DMS114 treated with DMSO at 0.1 percent for 48 hours (cell line): ENCODE measurements around the gene PPM1N.

Experiments used
- DNase-seq: peaks from one replicate; lab custom pipeline; 2025; ENCODE audit not compliant: unreplicated experiment; lab: John Stamatoyannopoulos, UW

The PPM1N gene

GRCh38 chr19:45498411-45499195, at the start of gene PPM1N:
Gene PPM1N, plus strand, starts transcription at chr19:45498443. Its CDS starts 30 bp downstream, at chr19:45498473.
- DNase-seq: no peak

- DNase-seq: no peak
Observed at GRCh38 chr19:45448887-45449299, 49.4 kb upstream of the PPM1N start.

GRCh38 chr19:45450012-45450333, 48.3 kb upstream of the PPM1N start:
- no peak for DNase-seq

GRCh38 chr19:45451131-45451849, 47.0 kb upstream of the PPM1N start:
- DNase-seq: no peak

- no peak for DNase-seq
Observed at GRCh38 chr19:45451850-45452387, 46.3 kb upstream of the PPM1N start.

- DNase-seq: no peak
Observed at GRCh38 chr19:45455707-45456499, 42.3 kb upstream of the PPM1N start.

- no peak for DNase-seq
Observed at GRCh38 chr19:45456500-45456815, 41.8 kb upstream of the PPM1N start.

- DNase-seq: no peak
Observed at GRCh38 chr19:45457776-45458175, 40.5 kb upstream of the PPM1N start.

GRCh38 chr19:45460807-45461347, 37.4 kb upstream of the PPM1N start:
- DNase-seq: no peak

- DNase-seq: no peak
Observed at GRCh38 chr19:45462174-45462573, 36.1 kb upstream of the PPM1N start.

- DNase-seq: no peak
Observed at GRCh38 chr19:45463241-45463640, 35.0 kb upstream of the PPM1N start.

- no peak for DNase-seq
Observed at GRCh38 chr19:45464274-45464673, 34.0 kb upstream of the PPM1N start.

GRCh38 chr19:45464852-45465441, 33.3 kb upstream of the PPM1N start:
- DNase-seq: no peak

- no peak for DNase-seq
Observed at GRCh38 chr19:45467115-45467455, 31.2 kb upstream of the PPM1N start.

- DNase-seq: peak; percentile 52
Observed at GRCh38 chr19:45467456-45468158, 30.6 kb upstream of the PPM1N start, which contains the start of gene FOSB. Gene FOSB, plus strand, starts transcription at chr19:45467996. Its CDS starts 591 bp downstream, at chr19:45468587.

- DNase-seq: no peak
Observed at GRCh38 chr19:45468159-45468651, 30.0 kb upstream of the PPM1N start.

GRCh38 chr19:45468803-45469131, 29.5 kb upstream of the PPM1N start:
- no peak for DNase-seq

- peak; percentile 79 for DNase-seq
Observed at GRCh38 chr19:45469132-45469944, 28.9 kb upstream of the PPM1N start.

- DNase-seq: no peak
Observed at GRCh38 chr19:45469945-45470761, 28.1 kb upstream of the PPM1N start.
